OCI-LY3 (cell line): ENCODE data around the gene RAPGEF1.

Experiments used
- EZH2phosphoT487 ChIP-seq: fragments of 200-600 bp; shearing (Covaris generic); IDR thresholded peaks from 2 replicates; pipeline ENCODE4 v1.6.1; 2018; ENCODE audit warnings: antibody characterized with exemption, mixed run types, low read depth
- TF ChIP-seq, protein P1 (sequence below): fragments of 200-600, 300-600 bp; sonication (generic); IDR thresholded peaks from 2 replicates; pipeline ENCODE4 v1.5.1; 2014; ENCODE audit warnings: antibody characterized with exemption, low read length, low read depth

DNA sequence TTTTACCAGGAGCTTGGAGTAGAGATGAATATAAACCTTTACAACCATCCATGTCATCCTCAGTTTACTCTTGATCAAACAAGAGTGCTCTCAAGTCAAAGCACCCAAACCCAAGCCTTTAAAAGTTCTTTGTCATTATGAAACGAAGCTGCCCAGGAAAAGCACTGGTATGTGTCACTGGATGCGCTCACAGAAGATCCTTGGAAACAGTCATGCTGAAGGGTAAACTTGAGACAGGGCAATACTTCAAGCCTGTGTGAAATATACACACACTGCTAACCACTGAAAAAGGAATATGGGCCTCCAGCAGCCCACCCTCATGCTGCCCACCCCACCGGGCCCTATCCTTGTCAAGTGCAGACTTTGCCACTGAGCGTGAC is 110.1 kb downstream of the RAPGEF1 start:
- TF ChIP-seq, protein P1, sequence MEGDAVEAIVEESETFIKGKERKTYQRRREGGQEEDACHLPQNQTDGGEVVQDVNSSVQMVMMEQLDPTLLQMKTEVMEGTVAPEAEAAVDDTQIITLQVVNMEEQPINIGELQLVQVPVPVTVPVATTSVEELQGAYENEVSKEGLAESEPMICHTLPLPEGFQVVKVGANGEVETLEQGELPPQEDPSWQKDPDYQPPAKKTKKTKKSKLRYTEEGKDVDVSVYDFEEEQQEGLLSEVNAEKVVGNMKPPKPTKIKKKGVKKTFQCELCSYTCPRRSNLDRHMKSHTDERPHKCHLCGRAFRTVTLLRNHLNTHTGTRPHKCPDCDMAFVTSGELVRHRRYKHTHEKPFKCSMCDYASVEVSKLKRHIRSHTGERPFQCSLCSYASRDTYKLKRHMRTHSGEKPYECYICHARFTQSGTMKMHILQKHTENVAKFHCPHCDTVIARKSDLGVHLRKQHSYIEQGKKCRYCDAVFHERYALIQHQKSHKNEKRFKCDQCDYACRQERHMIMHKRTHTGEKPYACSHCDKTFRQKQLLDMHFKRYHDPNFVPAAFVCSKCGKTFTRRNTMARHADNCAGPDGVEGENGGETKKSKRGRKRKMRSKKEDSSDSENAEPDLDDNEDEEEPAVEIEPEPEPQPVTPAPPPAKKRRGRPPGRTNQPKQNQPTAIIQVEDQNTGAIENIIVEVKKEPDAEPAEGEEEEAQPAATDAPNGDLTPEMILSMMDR, result no peak
- no peak for TF ChIP-seq EZH2phosphoT487
